HUDEP-2 (cell line): ENCODE data around the gene CARMIL1.
"Not testable (repeated sequence)": the region's sequence is repeated elsewhere in the genome, so short reads cannot be mapped to it uniquely, and the experiment has no call there.

Experiments
- DNase-seq, 76 experiments: peaks; one replicate each; lab custom pipeline; 2025; ENCODE audit not compliant: unreplicated experiment in 76 of 76; lab: John Stamatoyannopoulos, UW

The CARMIL1 gene

DNA sequence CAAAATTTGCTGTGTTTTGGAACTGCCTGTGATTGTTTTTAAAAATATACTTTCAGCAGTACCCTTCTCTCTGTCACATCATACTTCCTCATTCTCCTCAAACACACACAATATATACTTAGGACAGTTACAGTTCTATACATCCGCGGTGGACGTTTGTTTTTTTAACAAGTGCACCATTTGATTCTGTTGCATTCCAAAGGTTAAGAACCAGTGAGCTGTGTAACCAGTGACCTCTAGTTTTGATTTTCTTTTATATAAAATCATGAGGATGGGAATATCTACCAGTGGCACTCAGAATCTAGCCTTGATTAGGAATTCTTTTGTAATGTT is 152.8 kb downstream of the CARMIL1 start:
- DNase-seq, result no peak

DNA sequence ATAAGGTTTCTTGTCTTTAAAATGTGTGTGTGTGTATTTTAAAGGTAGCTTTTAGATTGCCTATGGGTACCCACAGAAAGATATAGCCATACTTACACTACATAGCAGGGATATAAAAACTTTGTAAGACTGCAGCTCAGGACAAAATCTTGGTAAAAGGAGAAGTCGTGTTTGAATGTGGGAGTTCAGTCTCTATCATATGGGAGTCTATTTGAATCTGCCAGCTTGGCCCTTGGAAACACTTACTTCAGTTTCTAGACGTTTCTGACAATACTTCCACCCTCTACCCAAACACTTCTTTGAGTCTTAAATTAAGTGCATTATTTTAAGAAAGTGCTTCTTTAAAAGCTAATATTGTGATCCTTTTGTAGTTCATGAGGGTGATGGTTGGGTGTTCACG is 155.7 kb downstream of the CARMIL1 start:
- no peak for DNase-seq

GRCh38 chr6:25435416-25435985 is 156.3 kb downstream of the CARMIL1 start:
- no peak for DNase-seq

- DNase-seq, result no peak
Observed at GRCh38 chr6:25436760-25437159, 157.6 kb downstream of the CARMIL1 start.

- no peak for DNase-seq
Observed at GRCh38 chr6:25439368-25439767, 160.2 kb downstream of the CARMIL1 start.

GRCh38 chr6:25441663-25442270 is 162.6 kb downstream of the CARMIL1 start:
- no peak for DNase-seq

- DNase-seq, result no peak
Observed at GRCh38 chr6:25442898-25443297, 163.7 kb downstream of the CARMIL1 start.

DNA sequence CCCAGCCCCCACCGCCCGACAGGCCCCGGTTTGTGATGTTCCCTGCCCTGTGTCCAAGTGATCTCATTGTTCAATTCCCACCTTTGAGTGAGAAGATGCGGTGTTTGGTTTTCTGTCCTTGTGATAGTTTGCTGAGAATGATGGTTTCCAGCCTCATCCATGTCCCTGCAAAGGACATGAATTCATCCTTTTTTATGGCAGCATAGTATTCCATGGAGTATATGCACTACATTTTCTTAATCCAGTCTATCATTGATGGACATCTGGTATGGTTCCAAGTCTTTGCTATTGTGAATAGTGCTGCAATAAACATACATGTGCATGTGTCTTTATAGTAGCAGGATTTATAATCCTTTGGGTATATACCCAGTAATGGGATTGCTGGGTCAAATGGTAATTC is 165.3 kb downstream of the CARMIL1 start:
- not testable (repeated sequence) for DNase-seq

DNA sequence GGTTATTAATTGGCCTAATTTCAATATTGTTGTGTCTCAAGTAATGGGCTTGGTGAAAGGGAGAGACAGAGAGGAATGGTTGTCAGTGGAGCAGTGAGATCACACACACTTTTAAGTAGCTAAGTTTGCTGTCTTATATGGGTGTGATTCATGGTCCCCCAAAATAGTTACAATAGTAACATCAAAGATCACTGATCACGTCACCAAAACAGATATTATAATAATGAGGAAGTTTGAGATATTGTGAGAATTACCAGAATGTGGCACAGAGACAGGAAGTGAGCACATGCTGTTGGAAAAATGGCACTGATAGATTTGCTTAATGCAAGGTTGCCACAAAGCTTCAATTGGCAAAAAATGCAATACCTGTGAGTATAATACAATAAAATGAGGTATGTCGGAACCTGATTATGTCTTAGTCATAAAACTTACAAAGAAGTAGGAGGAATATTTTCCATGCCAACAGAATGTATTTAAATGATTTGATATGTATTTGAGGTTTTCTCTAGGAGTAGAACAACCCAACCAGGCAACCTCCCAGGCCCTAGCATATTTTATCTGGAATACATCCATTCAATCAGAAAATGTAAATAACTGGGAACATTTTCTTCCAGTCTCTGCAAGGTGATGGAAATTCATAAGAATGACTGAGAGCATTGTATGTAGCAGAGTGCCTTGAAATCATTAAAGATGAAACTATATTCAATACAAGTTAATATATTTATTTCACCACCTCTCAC is 167.8 kb downstream of the CARMIL1 start:
- no peak for DNase-seq

- no peak for DNase-seq
Observed at GRCh38 chr6:25447570-25447929, 168.4 kb downstream of the CARMIL1 start.

- no peak for DNase-seq
Observed at GRCh38 chr6:25448965-25449538, 169.9 kb downstream of the CARMIL1 start.

DNA sequence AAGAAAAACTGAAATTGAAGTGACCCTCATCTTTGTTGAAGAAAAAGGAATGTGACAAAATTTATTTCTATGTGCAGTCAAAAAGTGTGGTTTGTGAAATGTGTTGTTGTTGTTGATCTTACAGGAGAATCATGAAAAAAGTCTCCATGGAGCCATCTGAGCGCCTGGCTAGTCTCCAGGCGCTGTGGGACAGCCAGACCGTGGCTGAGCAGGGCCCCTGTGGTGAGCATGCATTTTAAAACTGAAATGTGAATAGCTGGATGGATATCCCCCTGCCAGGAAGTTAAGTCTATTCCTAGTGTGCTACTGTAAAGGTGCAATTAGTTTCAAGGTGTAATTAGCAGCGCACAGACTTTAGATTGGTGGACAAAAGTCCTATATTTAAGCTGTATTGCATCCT is 170.6 kb downstream of the CARMIL1 start:
- DNase-seq, result no peak

- no peak for DNase-seq
Observed at GRCh38 chr6:25450469-25451198, 171.5 kb downstream of the CARMIL1 start.

DNA sequence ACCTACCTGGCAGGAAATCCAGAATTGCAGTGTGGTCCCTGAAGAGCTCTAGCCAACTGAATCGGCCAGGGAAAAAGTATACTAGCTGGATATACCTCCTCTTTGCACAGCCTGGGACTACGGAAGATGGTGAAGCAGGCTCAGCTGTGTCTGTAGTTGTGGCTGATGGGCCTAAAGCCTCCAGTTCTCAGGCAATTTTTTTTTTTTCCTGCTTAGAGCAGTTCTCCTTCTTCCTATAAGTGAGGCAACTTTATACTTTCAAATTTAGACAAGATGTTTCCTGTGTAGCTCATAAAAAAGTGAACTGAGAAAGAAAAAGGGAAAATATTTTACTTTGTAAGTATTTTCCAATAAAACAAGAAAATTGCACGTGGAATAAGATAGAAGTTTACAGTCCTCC is 172.9 kb downstream of the CARMIL1 start:
- no peak for DNase-seq

DNA sequence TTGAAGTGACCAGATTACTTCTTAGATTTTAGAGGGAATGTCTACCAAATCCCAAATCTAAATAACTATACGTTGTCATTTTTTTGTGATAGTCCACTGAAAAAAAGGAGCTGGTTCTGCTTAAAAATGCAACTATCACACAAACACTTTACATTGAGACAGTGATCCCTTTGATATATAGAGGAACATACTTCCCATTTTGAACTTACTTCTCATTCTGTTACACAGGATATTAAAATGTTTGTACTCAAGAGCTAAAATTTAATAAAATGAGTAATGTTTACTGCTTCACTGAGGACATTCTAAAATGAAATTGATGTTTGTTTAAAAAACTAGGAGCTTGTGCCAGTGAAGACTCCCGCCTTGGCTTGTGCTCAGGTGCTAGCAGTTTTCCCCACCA is 174.1 kb downstream of the CARMIL1 start:
- no peak for DNase-seq

DNA sequence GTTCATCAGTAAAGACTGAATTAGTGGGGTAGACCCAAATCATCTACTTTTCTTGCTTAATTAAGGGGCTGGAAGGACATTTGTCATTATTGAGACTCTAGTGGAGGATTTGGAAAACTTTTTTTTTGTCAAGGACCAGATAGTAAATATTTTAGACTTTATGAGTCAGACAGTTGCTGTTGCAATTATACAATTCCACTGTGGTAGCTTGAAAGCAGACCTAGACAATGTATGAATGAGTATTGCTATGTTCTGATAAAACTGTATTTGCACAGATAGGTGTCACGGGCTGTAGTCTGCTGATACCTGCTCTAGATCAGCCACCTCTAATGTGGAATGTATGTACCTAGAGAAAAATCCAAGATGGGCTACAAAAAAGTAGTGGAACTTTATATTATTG is 175.0 kb downstream of the CARMIL1 start:
- DNase-seq, result no peak

DNA sequence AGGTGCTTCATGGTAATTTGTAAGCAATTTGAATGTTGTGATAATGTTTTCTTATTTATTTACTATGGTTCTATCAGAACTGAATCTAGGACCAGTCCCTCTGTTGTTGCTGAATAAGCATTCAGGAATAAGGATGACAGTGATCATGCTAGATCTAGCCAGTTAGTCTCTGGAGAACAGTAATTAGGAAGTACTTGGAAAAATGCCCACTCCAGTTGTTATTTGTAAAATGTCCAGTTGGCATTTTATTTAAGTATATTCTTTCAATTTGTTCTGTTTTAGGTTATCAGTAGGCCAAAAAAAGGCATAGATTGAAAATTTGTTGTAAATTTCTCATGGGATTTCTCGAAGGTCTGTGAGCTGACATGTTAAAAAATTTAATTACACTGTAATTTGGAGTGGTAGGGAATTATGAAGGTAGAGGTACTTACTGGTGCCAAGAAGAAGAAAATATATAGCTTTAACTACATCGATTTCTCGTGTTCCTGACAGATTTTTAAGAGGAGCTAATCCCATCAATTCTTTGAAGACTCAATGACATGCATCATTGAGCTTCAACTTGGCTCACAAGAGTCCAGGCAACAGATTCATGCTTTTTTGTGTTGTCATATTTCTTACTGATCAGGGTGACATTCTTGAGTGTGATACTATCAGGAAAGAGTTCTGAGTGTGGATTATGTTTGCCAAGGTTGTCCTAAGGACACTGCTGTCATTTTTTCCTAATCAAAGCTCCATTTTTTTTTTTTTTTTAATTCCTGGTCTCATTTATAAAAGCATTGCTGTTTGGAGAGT is 177.3 kb downstream of the CARMIL1 start:
- no peak for DNase-seq

DNA sequence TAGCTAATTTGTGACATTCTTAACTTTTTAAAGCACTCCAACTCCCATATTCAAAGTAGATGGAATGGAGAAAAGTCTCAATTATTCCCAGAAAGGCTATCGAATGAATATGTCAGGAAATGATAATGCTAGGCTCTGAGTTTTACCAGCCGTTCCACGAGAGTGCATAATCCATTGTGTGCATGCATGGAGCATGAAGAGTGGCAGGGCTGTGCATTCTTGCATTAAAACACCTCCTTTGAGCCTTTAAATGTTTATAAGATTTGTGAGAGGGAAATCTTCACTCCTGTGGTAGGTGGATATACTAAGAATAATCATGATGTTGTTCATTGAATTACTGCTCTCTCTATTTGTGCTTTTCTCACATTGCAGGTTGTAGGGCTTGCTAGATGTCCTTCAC is 178.3 kb downstream of the CARMIL1 start:
- no peak for DNase-seq

DNA sequence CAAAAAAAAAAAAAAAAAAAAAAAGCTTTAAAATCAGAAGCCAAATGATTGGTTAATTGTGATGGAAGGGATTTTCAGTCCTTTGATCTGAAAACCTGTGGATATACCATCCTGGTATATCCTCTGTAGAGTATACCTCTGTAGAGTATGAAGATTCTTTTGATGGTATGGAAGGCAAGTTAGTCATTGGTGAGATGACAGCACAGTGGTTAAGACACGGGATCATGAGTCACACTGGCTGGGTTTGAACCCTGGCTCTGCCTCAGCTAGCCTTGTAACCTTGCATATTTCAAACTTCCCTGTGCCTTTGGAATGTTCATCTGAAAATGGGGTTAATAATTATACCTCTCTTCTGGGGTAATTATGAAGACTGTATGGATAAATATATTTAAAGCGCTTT is 179.3 kb downstream of the CARMIL1 start:
- DNase-seq, result no peak

DNA sequence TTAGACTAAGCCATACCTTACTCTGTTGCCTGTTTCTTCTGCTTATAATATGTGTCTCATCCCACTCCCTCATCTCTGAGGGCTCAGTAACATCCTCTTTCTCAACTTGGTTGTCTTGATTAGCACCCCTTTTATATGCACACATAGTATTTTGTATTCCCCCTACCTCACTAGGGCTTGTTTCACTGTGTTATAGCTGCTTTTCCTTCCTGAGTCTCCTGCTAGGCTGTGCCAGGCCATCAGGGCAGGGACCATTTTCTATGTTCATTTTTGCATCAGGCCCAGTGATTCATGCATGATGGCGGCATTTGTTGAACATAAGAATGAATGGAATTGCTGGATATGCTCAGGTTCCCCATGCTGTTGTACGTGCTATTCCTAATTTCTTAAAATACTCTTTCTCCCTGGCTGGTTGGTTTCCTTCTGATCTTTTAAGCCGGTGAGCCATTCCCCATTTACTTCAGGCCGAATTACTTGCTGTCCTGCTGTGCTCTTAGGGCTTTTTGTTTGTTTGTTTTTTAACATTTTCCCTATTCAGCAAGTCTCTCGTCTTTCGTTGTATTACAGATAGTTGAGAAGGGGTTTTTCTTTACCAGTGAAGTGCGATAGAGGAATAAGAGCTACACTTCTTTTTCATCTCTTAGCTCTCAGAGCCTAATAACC is 183.2 kb downstream of the CARMIL1 start:
- no peak for DNase-seq
